ENCODE measurements around the gene AP2A2.

DNA sequence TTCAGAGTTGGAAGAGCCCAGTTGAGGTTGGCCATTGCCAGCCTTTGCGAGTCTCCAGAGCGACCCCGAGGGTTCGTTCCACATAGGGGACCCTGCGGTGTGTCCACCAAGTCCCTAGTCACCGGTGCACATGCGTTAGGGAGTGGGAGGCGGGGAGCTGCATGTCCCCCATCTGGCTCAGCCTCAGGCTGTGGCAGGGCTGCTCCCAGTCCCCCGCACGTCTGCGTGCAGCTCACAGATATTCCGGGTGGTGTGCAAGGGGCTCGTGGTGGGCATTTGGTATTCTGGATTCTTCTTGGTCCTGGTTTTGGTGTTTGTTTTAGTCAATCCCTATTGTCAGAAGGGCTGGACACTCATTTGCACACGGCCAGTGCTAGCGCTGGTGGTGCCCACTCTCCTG is 62.0 kb downstream of the AP2A2 start:
- TF ChIP-seq, protein P1, sequence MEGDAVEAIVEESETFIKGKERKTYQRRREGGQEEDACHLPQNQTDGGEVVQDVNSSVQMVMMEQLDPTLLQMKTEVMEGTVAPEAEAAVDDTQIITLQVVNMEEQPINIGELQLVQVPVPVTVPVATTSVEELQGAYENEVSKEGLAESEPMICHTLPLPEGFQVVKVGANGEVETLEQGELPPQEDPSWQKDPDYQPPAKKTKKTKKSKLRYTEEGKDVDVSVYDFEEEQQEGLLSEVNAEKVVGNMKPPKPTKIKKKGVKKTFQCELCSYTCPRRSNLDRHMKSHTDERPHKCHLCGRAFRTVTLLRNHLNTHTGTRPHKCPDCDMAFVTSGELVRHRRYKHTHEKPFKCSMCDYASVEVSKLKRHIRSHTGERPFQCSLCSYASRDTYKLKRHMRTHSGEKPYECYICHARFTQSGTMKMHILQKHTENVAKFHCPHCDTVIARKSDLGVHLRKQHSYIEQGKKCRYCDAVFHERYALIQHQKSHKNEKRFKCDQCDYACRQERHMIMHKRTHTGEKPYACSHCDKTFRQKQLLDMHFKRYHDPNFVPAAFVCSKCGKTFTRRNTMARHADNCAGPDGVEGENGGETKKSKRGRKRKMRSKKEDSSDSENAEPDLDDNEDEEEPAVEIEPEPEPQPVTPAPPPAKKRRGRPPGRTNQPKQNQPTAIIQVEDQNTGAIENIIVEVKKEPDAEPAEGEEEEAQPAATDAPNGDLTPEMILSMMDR (conservative IDR thresholded peaks at IDR 0.05; ENCODE audit: low read depth, low read length): no peak
- TF ChIP-seq POLR2A (IDR thresholded peaks at IDR 0.05; ENCODE audit: low read depth, low read length): no peak

Measured in IMR-90 (cell line).